Activated T-helper 2 cell treated with anti-CD3 and anti-CD28 coated beads, Interferon-gamma antibody, Interleukin-2, Interleukin-4, amounts not matched to agents 10 μg/mL and 5 μg/mL and 100 μg/mL, durations not matched to agents 14 hours and 24 hours and 36 hours (primary cell): Measurements from ENCODE around the gene ELOB. TPM values are rescaled to one million over a fixed set of nuclear protein-coding genes. Genes with fewer than 3 reads are reported as not detected.

Source experiments
- total RNA-seq: library from RNA; stranded (reverse); gene quantifications from 2 replicates; pipeline ENCODE4 v1.2.3, GENCODE V29; 2022

Gene ELOB
- total RNA-seq, 1 donor from 2014 or later, result 252 TPM

Other genes with a start within 250 kb of the ELOB start
- 0.25 TPM in 1 of 2 replicates, not detected in the other for gene CEMP1, start 245.9 kb downstream of the ELOB start, total RNA-seq
- gene PDPK1, start 239.3 kb downstream of the ELOB start, total RNA-seq, result 45.7 and 48.5 TPM in 2 replicates
- gene KCTD5, start 94.8 kb downstream of the ELOB start, total RNA-seq, result 65.5 and 68.5 TPM in 2 replicates
- gene PRSS27, start 57.1 kb downstream of the ELOB start, total RNA-seq, result 1.8 and 2.1 TPM in 2 replicates
- 694 and 701 TPM in 2 replicates for gene SRRM2, start 24.6 kb downstream of the ELOB start, total RNA-seq
- not detected in 2 replicates for gene PRSS33, start 10.3 kb upstream of the ELOB start, total RNA-seq
- gene PRSS41, start 21.2 kb upstream of the ELOB start, total RNA-seq, result not detected in 2 replicates
- 11.4 and 11.5 TPM in 2 replicates for gene PRSS21, start 40.0 kb upstream of the ELOB start, total RNA-seq
- 7.7 and 8.6 TPM in 2 replicates for gene ZG16B, start 53.0 kb upstream of the ELOB start, total RNA-seq
- not detected in 2 replicates for gene PRSS22, start 80.9 kb upstream of the ELOB start, total RNA-seq
- gene FLYWCH2, start 105.9 kb upstream of the ELOB start, total RNA-seq, result 21.0 and 23.6 TPM in 2 replicates
- gene FLYWCH1, start 134.7 kb upstream of the ELOB start, total RNA-seq, result 65.4 and 67.4 TPM in 2 replicates
- 0.09 TPM in 1 of 2 replicates, not detected in the other for gene KREMEN2, start 187.0 kb upstream of the ELOB start, total RNA-seq
- 46.9 and 49.9 TPM in 2 replicates for gene PAQR4, start 192.1 kb upstream of the ELOB start, total RNA-seq
- 102 and 106 TPM in 2 replicates for gene PKMYT1, start 203.2 kb upstream of the ELOB start, total RNA-seq
- 0.11 and 0.14 TPM in 2 replicates for gene CLDN9, start 235.6 kb upstream of the ELOB start, total RNA-seq
- not detected in 2 replicates for gene CLDN6, start 240.9 kb upstream of the ELOB start, total RNA-seq
- gene TNFRSF12A, start 243.1 kb upstream of the ELOB start, total RNA-seq, result 9.6 and 11.6 TPM in 2 replicates
- 29.9 and 30.3 TPM in 2 replicates for gene HCFC1R1, start 246.7 kb upstream of the ELOB start, total RNA-seq
- gene THOC6, start 246.8 kb upstream of the ELOB start, total RNA-seq, result 59.0 and 59.1 TPM in 2 replicates